B cell (primary cell): ENCODE results near the gene MAPKAP1. TPM values are rescaled to one million over a fixed set of nuclear protein-coding genes. Genes with fewer than 3 reads are reported as not detected.

ENCODE experiments used
- ATAC-seq: fragments of 200-7000 bp; cut with Tn5 transposase; one replicate; pipeline ENCODE4 v1.10.0; 2021; ENCODE audit warnings: low read depth, mild to moderate bottlenecking, moderate number of reproducible peaks, moderate library complexity
- CTCF ChIA-PET: fragments of 350-600 bp; sonication (Branson Sonifier 250); formaldehyde crosslinking; loops from one replicate; lab custom pipeline; 2021; ENCODE audit warnings: antibody characterized with exemption, inconsistent platforms; lab: Charles Lee
- POLR2A ChIA-PET: fragments of 350-600 bp; sonication (Branson Sonifier 250); formaldehyde crosslinking; loops from one replicate; lab custom pipeline; 2021; ENCODE audit warnings: antibody characterized with exemption; lab: Charles Lee
- DNase-seq: peaks from one replicate; pipeline ENCODE4 v3.0.0; 2013
- H2AFZ ChIP-seq: 2 replicates; pipeline ENCODE4 v1.6.1; 2012; ENCODE audit warnings: mild to moderate bottlenecking, low read depth, low read length; ENCODE audit not compliant: insufficient read depth, poor library complexity, severe bottlenecking
- H3K27ac ChIP-seq, 2 donors: 1 replicate in 1 of 2; 2 replicates in 1 of 2; pipeline ENCODE4 v1.5.1; 2012 to 2013; ENCODE audit warnings: low read length in 2 of 2, mild to moderate bottlenecking in 2 of 2, moderate library complexity in 1 of 2
- H3K27me3 ChIP-seq, 4 experiments: fragments of 200-600 bp in 1 of 4; sonication (generic) in 1 of 4; replicated peaks in 1 of 4; 1 replicate in 2 of 4; 2 replicates in 2 of 4; pipeline versions ENCODE4 v1.6.1 to v1.7.0; 2013 to 2016; ENCODE audit warnings: low read length in 3 of 4, mild to moderate bottlenecking in 2 of 4, mixed read lengths in 1 of 4, moderate library complexity in 1 of 4; ENCODE audit not compliant: insufficient read depth in 4 of 4, control insufficient read depth in 3 of 4; ENCODE audit errors: control extremely low read depth in 1 of 4
- H3K36me3 ChIP-seq, 2 experiments: replicated peaks in 1 of 2; 1 replicate in 1 of 2; 2 replicates in 1 of 2; pipeline versions ENCODE4 v1.6.1 to v1.7.1; 2013; ENCODE audit warnings: low read length in 1 of 2; ENCODE audit not compliant: insufficient read depth in 2 of 2, control insufficient read depth in 1 of 2; ENCODE audit errors: control extremely low read depth in 1 of 2, extremely low read depth in 1 of 2
- H3K4me1 ChIP-seq, 2 donors: fragments of 200-600 bp in 1 of 2; sonication (generic) in 1 of 2; 1 replicate in 1 of 2; 2 replicates in 1 of 2; pipeline versions ENCODE4 v1.5.1 to v1.6.1; 2013 to 2017; ENCODE audit warnings: low read length in 2 of 2; ENCODE audit not compliant: control insufficient read depth in 2 of 2, insufficient read depth in 2 of 2
- H3K4me2 ChIP-seq: replicated peaks from 2 replicates; pipeline ENCODE3; 2012; ENCODE audit warnings: mild to moderate bottlenecking, low read depth, low read length; ENCODE audit not compliant: poor library complexity, severe bottlenecking
- H3K4me3 ChIP-seq, 5 experiments: fragments of 200-600 bp in 1 of 5; sonication (generic) in 1 of 5; 1 replicate in 3 of 5; 2 replicates in 2 of 5; pipeline versions ENCODE4 v1.5.1 to v1.7.0; 2011 to 2016; ENCODE audit warnings: low read length in 4 of 5, mild to moderate bottlenecking in 4 of 5, low read depth in 2 of 5, control low read depth in 1 of 5, moderate library complexity in 1 of 5; ENCODE audit not compliant: insufficient read depth in 1 of 5; ENCODE audit errors: control extremely low read depth in 1 of 5, extremely low read depth in 1 of 5
- H3K79me2 ChIP-seq: fragments of 200-600 bp; sonication (generic); one replicate; pipeline ENCODE4 v1.6.0; 2016; ENCODE audit warnings: low read length; ENCODE audit not compliant: control insufficient read depth, insufficient read depth
- H3K9ac ChIP-seq: fragments of 200-600 bp; sonication (generic); 2 replicates; pipeline ENCODE4 v1.6.1; 2017; ENCODE audit warnings: mild to moderate bottlenecking, low read length, moderate library complexity
- H3K9me3 ChIP-seq, 3 donors: one replicate each; pipeline versions ENCODE4 v1.6.1 to v1.7.1; 2013; ENCODE audit warnings: low read length in 2 of 3; ENCODE audit not compliant: control insufficient read depth in 2 of 3, insufficient read depth in 1 of 3; ENCODE audit errors: control extremely low read depth in 1 of 3
- H4K20me1 ChIP-seq: 2 replicates; pipeline ENCODE4 v1.6.0; 2012; ENCODE audit warnings: mild to moderate bottlenecking, low read length; ENCODE audit not compliant: insufficient read depth, control insufficient read depth, poor library complexity, severe bottlenecking
- H3K27ac Mint-ChIP-seq: one replicate; pipeline ENCODE4 v1.8.0; 2021; ENCODE audit warnings: mixed read lengths
- H3K27me3 Mint-ChIP-seq: one replicate; pipeline ENCODE4 v1.8.0; 2021; ENCODE audit warnings: mixed read lengths
- H3K4me1 Mint-ChIP-seq: one replicate; pipeline ENCODE4 v1.8.0; 2021; ENCODE audit warnings: mixed read lengths
- H3K4me3 Mint-ChIP-seq: one replicate; pipeline ENCODE4 v1.8.0; 2021; ENCODE audit warnings: mixed read lengths
- H3K9me3 Mint-ChIP-seq: one replicate; pipeline ENCODE4 v1.8.0; 2022; ENCODE audit warnings: mixed read lengths; ENCODE audit not compliant: insufficient read depth
- EZH2 ChIP-seq: IDR thresholded peaks from 2 replicates; pipeline ENCODE4 v1.6.1; 2012; ENCODE audit warnings: borderline replicate concordance, low read depth, mild to moderate bottlenecking, moderate library complexity, low read length; ENCODE audit not compliant: insufficient read depth, poor library complexity, severe bottlenecking
- WGBS: methylation state at CpG from one replicate; pipeline ENCODE4 v1.1.5; 2013; ENCODE audit warnings: missing lambda C conversion rate; ENCODE audit not compliant: insufficient coverage; 5-methylcytosine and 5-hydroxymethylcytosine counted together
- intact Hi-C: fragments of 100-400 bp; cut with micrococcal nuclease; formaldehyde crosslinking; loops from one replicate; pipeline ENCODE4 v1.10.0; 2022
- polyA plus RNA-seq: library from polyadenylated mRNA; depleted of rRNA; stranded (reverse); fragments of >200 nt; gene quantifications from 2 replicates; pipeline ENCODE4 v1.2.3, GENCODE V29; 2012
- total RNA-seq, 2 donors: library from RNA; stranded (reverse); fragments of 120-200 nt in 1 of 2; gene quantifications; 1 replicate in 1 of 2; 2 replicates in 1 of 2; pipeline versions ENCODE4 v1.2.3 to v1.2.4, GENCODE V29; 2013 to 2022
- TF ChIP-seq, protein P1 (sequence below): fragments of 200-600 bp; IDR thresholded peaks from one replicate; pipeline ENCODE4 v1.8.0; 2022; ENCODE audit warnings: antibody characterized with exemption, mild to moderate bottlenecking

The MAPKAP1 gene
- total and polyA plus RNA-seq, 2 donors (not counting 1 experiment from before 2014, with no cell fraction given): 51.6 to 62.4 TPM

DNA sequence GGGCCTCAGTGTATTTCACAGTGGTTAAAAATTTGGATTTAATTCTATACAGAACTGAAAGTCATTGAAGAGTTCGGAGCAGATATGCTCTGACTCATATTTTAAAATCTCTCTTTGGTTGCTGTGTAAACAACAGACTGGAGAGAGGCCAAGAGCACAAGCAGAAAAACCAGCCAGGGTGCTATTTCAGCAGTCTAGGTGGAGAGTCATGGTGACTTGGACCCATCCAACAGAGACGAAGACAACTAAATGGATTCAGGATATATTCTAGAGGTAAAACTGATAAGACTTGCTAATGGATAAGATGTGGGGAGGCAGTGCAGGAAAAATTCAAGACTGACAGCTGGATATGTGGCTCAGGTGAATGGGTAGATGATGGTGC is 168.9 kb downstream of the MAPKAP1 start:
- TF ChIP-seq EZH2: no peak
- TF ChIP-seq, protein P1, sequence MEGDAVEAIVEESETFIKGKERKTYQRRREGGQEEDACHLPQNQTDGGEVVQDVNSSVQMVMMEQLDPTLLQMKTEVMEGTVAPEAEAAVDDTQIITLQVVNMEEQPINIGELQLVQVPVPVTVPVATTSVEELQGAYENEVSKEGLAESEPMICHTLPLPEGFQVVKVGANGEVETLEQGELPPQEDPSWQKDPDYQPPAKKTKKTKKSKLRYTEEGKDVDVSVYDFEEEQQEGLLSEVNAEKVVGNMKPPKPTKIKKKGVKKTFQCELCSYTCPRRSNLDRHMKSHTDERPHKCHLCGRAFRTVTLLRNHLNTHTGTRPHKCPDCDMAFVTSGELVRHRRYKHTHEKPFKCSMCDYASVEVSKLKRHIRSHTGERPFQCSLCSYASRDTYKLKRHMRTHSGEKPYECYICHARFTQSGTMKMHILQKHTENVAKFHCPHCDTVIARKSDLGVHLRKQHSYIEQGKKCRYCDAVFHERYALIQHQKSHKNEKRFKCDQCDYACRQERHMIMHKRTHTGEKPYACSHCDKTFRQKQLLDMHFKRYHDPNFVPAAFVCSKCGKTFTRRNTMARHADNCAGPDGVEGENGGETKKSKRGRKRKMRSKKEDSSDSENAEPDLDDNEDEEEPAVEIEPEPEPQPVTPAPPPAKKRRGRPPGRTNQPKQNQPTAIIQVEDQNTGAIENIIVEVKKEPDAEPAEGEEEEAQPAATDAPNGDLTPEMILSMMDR: no peak
- ChIA-PET CTCF (interaction anchor here (1.2 kb wide), 1 partner anchor 12 kb away, joined by 3 read pairs; no protein-coding TSS in a partner anchor), POLR2A (no interaction called here)
- Histone ChIP-seq H3K4me3 (no peak overlapping the region), H3K9me3 (no peaks in the 10 kb centered on the region), H3K27me3 (no peaks in the 10 kb centered on the region), H3K9ac (no peak overlapping the region), H3K27ac (no peak overlapping the region), H4K20me1 (no peaks in the 10 kb centered on the region), H3K4me2 (no peak overlapping the region), H3K36me3 (peaks cover 0 to 23% of the 10 kb centered on the region in 2 experiments), H3K4me1 (peaks cover 21 to 25% of the 10 kb centered on the region in 2 donors), H3K79me2 (peaks cover 4% of the 10 kb centered on the region), H2AFZ (no peak overlapping the region)
- intact Hi-C loops: no loop called here
- ATAC-seq (no peak), DNase-seq (no peak)
- Mint-ChIP-seq H3K27me3 (no peaks in the 10 kb centered on the region), H3K4me3 (no peak overlapping the region), H3K9me3 (no peaks in the 10 kb centered on the region), H3K27ac (no peak overlapping the region), H3K4me1 (peaks cover 9% of the 10 kb centered on the region)
- 100% methylated on average over 1 of the region's 2 CpGs for WGBS

DNA sequence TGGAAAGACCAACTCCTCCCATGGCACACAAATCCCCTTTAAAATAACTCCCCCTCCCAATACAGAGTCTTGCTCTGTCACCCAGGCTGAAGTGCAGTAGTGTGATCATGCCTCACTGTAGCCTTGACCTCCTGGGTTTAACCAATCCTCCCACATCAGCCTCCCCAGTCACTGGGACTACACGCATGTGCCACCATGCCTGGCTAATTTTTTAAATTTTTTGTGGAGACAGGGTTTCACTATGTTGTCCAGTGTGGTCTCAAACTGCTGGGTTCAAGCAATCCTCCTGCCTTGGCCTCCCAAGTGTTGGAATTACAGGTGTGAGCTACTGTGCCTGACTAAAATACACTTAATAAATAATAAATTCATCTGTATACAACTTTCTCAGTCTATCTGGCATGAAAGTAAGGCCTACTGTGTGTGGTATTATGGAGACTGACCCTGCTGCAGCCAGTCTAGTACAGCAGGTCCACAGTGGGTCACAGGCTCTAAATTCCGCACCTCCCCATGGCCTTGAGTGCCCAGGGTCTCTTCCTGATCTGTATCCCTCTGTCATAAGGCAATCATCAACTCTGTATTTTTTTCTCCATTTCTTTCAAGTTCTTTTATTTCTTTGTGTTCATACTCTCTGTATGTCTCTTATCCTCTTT is 169.4 kb downstream of the MAPKAP1 start:
- CTCF ChIA-PET: interaction anchor here (1.0 to 1.7 kb wide), 2 partner anchors 13 to 130 kb away, joined by 3 to 4 read pairs; no protein-coding TSS in a partner anchor
- H3K4me1 ChIP-seq: peaks cover 21 to 28% of the 10 kb centered on the region in 2 donors
- ATAC-seq (no peak), DNase-seq (no peak)
- intact Hi-C loops: no loop called here
- 100% methylated on average over 1 of the region's 2 CpGs for WGBS
- peaks cover 5% of the 10 kb centered on the region for H3K79me2 ChIP-seq
- Mint-ChIP-seq H3K27ac (no peak overlapping the region), H3K4me1 (peaks cover 13% of the 10 kb centered on the region), H3K4me3 (no peak overlapping the region), H3K27me3 (no peaks in the 10 kb centered on the region), H3K9me3 (no peaks in the 10 kb centered on the region)
- H3K36me3 ChIP-seq: peaks cover 0 to 19% of the 10 kb centered on the region in 2 experiments
- no peak overlapping the region for H3K27ac ChIP-seq
- POLR2A ChIA-PET: no interaction called here
- H2AFZ ChIP-seq: no peak overlapping the region
- no peak overlapping the region for H3K4me3 ChIP-seq
- no peaks in the 10 kb centered on the region for H4K20me1 ChIP-seq
- no peaks in the 10 kb centered on the region for H3K27me3 ChIP-seq
- no peak overlapping the region for H3K9ac ChIP-seq
- TF ChIP-seq, protein P1: no peak
- no peak for TF ChIP-seq EZH2
- no peaks in the 10 kb centered on the region for H3K9me3 ChIP-seq
- H3K4me2 ChIP-seq: no peak overlapping the region
